Measurements from ENCODE around the gene KRTCAP2.
"Not testable (repeated sequence)": the region's sequence is repeated elsewhere in the genome, so short reads cannot be mapped to it uniquely, and the experiment has no call there.

Gene KRTCAP2

DNA sequence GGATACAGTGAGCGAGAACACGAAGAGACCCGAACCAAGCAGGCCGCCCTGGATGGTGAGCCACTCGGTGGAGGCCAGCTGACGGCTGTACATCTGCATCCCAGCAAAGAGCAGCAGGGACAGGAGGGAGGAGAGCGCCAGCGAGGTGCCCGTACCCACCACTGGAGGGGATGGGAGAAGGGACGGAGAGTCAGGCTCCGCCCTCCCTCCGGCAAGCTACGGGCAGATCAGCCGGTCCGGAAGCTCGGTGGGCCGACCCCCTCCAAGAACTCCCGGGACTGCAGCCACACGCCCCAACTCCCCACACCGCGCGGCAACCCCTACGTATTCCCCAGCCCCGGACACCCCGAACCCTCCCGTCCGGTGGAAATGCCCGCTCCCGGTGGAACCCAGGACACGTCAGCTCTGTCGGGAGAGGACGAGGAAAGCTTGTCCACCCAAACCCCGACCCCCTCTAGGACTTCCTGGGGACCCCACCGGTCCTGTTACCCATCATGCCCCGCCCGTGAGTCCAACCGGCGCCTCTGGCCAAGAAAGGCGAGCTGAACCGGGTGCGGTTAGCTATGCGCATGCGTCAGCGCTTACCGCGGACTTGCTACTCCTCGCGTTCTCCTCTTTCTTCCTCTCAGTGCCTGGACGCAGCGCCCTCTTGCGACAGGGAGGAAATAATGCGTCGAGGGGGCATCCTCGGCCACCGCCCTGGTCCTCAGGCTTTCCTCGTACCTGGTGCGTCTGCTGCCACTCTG lies at the start of gene KRTCAP2:
Gene KRTCAP2 (minus strand): TSS at position 573 of the 746 bp plus-strand sequence. CDS start 80 bp downstream, at position 493.
- peak; percentile 92 for DNase-seq

- not testable (repeated sequence) for DNase-seq
Measured at GRCh38 chr1:155220211-155220965, 47.3 kb upstream of the KRTCAP2 start.

GRCh38 chr1:155219592-155220031 lies 46.5 kb upstream of the KRTCAP2 start:
- no peak for DNase-seq

DNA sequence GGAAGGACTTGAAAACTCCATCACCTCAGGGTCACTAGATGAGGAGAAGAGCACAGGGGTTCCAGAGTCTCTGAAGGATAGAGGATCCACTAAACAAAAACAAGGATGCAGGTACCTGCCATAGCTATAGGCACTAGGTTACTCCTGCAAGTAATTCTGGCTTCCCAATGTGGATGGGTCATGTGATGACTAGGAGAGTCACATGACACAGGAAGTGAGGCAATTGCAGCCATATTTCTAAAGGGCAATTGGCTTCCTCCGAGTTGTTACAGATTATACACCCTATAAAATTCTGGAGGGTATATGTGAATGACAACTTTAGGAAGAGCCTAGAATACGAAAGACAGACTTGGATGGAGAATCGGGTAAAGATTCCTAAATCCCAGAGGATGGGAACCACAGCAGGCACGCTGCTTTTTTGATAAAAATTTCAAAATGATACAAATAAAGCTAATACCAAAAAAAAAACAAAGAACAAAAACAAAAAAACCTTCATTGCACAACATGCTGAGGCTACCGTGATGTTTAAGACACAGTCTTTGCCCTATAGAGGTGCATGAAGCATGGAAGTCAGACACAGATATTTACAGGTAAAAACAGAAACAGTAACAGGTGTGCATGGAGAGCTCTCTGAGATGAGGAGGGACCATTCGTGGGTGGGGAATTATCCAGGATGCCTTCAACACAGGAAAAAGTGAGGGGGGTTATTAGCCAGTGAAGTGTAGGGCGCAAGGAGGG lies 45.9 kb upstream of the KRTCAP2 start:
- peak; percentile 7 for DNase-seq

- not testable (repeated sequence) for DNase-seq
Measured at GRCh38 chr1:155214702-155215101, 41.6 kb upstream of the KRTCAP2 start.

GRCh38 chr1:155212051-155212440 lies 38.9 kb upstream of the KRTCAP2 start:
- DNase-seq = not testable (repeated sequence)

DNA sequence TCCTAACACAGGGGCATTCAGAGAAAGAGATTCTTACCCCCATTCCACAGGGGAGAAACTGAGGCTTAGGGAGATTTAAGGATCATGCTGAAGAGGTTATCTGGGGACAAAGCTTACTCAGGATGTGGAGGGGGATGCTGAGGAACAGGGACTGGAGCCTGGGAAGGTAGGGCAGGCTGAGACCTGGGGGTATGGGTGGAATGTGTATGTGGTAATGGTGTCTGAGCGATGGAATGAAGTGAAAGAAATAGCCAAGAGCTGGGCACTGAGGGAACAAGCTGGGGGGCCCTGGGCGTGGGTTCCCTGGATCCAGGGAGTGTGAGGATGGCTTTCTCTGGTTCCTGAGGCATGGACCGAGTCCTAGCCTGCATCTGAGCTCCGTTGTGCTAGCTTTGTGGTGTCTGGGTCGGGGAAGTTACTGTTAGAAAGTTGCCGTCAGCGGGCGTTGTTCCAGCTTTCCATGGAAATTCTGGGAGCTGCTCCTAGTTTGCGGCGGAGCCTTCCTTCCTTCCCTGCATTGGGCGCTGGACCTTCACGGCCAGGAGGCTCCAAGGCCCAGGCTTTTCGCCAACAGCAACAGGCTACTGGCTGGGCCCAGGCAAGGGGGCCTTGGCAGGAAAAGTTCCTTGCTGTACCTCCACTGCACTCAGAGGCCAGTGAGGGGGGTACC lies 38.4 kb upstream of the KRTCAP2 start:
- not testable (repeated sequence) for DNase-seq

GRCh38 chr1:155210314-155211104 lies 37.4 kb upstream of the KRTCAP2 start:
- DNase-seq = no peak

DNA sequence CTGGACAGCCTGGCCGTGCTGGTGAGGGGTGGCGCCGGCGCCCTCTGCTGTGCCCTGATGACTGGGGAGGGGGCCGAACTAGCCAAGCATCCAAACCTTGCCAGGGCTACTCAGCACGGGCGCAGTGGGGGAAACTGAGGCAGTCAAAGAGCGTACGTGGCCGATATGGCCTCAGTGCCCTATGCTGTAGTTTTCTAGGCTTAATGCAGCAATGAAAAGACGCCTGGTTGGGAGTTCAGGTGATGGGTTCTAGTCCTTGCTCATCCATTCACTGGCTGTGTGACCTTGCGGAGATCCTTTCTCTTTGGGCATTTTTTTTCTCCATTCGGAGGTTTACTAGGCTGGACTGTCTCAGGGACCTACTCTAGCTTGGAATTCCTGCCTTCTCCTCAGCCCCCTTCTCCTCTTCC lies 36.2 kb upstream of the KRTCAP2 start:
- DNase-seq = no peak

- peak; percentile 51 for DNase-seq
Measured at GRCh38 chr1:155208541-155209311, 35.6 kb upstream of the KRTCAP2 start, which contains the start of gene MTX1. MTX1 (plus strand) TSS chr1:155208695; CDS start chr1:155208805, 110 bp downstream.

DNA sequence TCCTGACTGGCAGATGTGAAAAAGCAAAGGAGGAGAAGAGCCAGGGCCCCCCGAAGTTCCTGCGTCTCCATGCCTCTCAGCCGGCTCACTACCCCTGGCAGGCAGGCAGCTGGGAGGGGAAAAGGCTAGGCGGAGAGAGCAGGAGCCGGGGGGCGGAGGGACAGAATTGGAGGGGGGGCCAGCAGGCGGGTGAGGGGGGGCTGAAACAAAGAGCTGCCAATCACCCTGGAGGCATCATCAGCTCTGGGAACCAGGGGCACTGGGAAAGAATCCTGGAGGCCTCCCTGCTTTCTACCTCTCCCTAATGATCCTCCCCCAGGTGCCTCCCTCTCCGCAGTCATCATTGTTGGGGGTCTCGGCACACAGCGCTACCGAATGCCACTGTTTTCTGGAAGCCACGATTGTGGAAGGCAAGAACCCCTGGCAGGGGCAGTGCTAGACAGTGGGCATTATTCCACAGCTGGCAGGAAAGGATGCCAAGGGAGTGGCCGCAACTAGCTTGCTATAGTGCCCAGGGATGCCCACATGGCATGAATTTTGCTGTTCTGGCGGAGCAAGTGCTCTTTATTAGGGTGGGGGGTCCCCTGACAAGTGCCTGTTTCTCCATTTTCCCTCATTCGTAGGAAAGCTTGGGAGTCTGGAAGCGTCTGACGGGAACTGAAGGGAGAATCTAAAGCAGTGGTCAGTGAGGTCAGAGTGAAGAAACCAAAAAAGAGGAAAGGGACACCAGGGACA lies 34.9 kb upstream of the KRTCAP2 start, which contains the start of gene THBS3:
Gene THBS3 (minus strand): TSS at position 92 of the 735 bp plus-strand sequence. CDS start 21 bp downstream, at position 71.
- no peak for DNase-seq

- peak; percentile 73 for DNase-seq
Measured at GRCh38 chr1:155206891-155207805, 34.0 kb upstream of the KRTCAP2 start.

DNA sequence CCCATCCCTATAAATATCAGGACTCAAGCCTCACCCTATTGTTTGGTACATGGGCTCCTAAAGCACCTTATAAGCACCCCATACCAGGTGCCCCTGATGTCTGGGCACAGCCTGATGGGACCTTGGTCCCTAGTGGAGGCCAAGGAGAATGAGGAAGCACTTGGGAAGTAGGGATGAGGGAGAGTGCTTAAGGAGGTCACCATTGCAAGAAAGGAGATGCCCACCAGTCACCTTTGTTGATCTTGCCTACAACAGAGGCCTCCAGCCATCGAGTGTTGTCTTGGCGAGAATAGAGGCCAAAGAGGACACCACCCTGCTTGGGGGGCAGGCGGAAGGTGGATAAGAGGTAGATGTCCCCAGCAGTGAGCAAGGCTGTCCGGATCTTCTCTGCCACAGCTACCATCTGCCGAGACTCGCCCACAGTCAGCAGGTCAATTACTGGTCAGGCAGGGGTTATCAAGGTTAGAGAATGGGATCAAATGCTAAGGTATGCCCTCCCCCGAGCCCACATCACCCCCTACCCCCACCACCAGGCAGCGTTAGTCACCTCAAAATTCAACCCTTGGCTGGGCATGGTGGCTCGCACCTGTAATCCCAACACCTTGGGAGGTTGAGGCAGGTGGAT lies 33.0 kb upstream of the KRTCAP2 start:
- DNase-seq = no peak

GRCh38 chr1:155205035-155205434 lies 31.9 kb upstream of the KRTCAP2 start:
- DNase-seq = no peak

- no peak for DNase-seq
Measured at GRCh38 chr1:155202731-155203515, 29.8 kb upstream of the KRTCAP2 start.

GRCh38 chr1:155202198-155202597 lies 29.1 kb upstream of the KRTCAP2 start:
- no peak for DNase-seq

DNA sequence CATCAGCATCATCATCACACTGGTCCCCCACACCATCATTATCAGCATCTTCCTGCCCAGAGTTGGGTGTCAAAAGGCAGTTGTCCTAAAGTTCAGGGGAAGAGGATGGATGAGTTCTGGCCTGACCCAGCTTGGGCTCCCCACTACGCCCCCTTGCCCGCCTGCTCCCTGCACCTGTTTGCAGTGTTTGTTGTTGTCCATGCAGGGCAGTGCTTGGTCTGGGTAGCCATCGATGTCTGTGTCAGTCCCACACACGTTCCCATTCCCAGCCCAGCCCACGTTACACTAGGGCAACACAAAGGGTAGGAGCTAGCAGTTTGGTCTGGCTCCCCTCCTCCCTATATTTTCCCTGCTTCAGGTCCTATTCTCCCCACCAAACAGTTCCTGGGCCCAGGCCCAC lies 27.8 kb upstream of the KRTCAP2 start:
- no peak for DNase-seq

DNA sequence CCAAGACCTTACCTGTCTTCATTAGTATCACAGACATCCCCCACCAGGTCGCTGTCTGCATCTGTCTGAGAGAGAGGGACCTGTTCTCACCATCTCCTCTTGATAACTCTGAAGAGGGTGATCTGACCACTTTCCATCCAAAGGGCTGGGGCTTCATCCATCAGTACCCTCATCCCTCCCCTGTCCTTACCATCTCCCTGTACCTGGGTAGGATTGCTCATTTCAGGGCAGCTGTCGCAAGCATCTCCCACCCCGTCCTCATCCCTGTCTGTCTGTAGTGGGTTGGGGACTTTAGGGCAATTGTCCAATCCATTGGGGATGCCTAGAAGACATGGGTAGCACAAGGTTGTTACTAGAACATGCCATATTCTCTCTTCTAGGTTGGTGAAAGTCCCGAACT lies 26.7 kb upstream of the KRTCAP2 start:
- DNase-seq = no peak
